HEK293T (cell line): Measurements from ENCODE around the gene AKAP6.

ENCODE experiments used
- ARNT ChIP-seq: fragments of 450-650 bp; IDR thresholded peaks from 2 replicates; pipeline ENCODE4 v1.6.1; 2017; ENCODE audit warnings: mild to moderate bottlenecking
- BHLHE40 ChIP-seq: fragments of 450-650 bp; IDR thresholded peaks from 2 replicates; pipeline ENCODE4 v1.6.1; 2016; ENCODE audit warnings: mild to moderate bottlenecking, moderate library complexity, borderline replicate concordance
- ELF4 ChIP-seq: fragments of 450-650 bp; IDR thresholded peaks from 2 replicates; pipeline ENCODE4 v1.6.1; 2017; ENCODE audit warnings: antibody characterized with exemption
- FOXA1 ChIP-seq: fragments of 450-650 bp; IDR thresholded peaks from 2 replicates; pipeline ENCODE4 v1.6.1; 2016; ENCODE audit warnings: mild to moderate bottlenecking
- FOXK2 ChIP-seq: fragments of 450-650 bp; IDR thresholded peaks from 2 replicates; pipeline ENCODE4 v1.6.1; 2016; ENCODE audit warnings: mild to moderate bottlenecking
- FOXM1 ChIP-seq: fragments of 450-650 bp; IDR thresholded peaks from 2 replicates; pipeline ENCODE4 v1.6.1; 2017; ENCODE audit warnings: mild to moderate bottlenecking, borderline replicate concordance
- HDGF ChIP-seq: fragments of 450-650 bp; IDR thresholded peaks from 2 replicates; pipeline ENCODE4 v1.6.1; 2017; ENCODE audit warnings: antibody characterized with exemption, borderline replicate concordance
- NFRKB ChIP-seq: fragments of 450-650 bp; IDR thresholded peaks from 2 replicates; pipeline ENCODE4 v1.6.1; 2016; ENCODE audit warnings: mild to moderate bottlenecking, moderate library complexity
- PKNOX1 ChIP-seq: fragments of 450-650 bp; IDR thresholded peaks from 2 replicates; pipeline ENCODE4 v1.6.1; 2016
- SP1 ChIP-seq: fragments of 450-650 bp; IDR thresholded peaks from 2 replicates; pipeline ENCODE4 v1.6.1; 2017
- SUZ12 ChIP-seq: fragments of 450-650 bp; IDR thresholded peaks from 2 replicates; pipeline ENCODE4 v1.6.1; 2016; ENCODE audit warnings: mild to moderate bottlenecking
- TARDBP ChIP-seq: fragments of 450-650 bp; IDR thresholded peaks from 2 replicates; pipeline ENCODE4 v1.6.1; 2016

GRCh38 chr14:32883188-32883587 lies 554.1 kb downstream of the AKAP6 start:
- TF ChIP-seq SUZ12 (no peak), TARDBP (no peak), ARNT (no peak), FOXK2 (no peak), SP1 (no peak), FOXM1 (no peak), ELF4 (no peak), FOXA1 (no peak), BHLHE40 (no peak), HDGF (no peak), PKNOX1 (no peak), NFRKB (no peak)
